Nephron (organoid): Measurements from ENCODE around the gene BMP6.

Source experiments
- H3K27ac Mint-ChIP-seq, 3 experiments: 2 replicates each; pipeline ENCODE4 v1.8.0; 2020; ENCODE audit warnings: mixed read lengths in 3 of 3, mild to moderate bottlenecking in 2 of 3, moderate library complexity in 1 of 3
- H3K27me3 Mint-ChIP-seq: 2 replicates; pipeline ENCODE4 v1.8.0; 2021; ENCODE audit warnings: low read depth, mild to moderate bottlenecking, moderate library complexity, mixed read lengths
- H3K36me3 Mint-ChIP-seq: 2 replicates; pipeline ENCODE4 v1.8.0; 2020; ENCODE audit warnings: low read depth, mixed read lengths
- H3K4me1 Mint-ChIP-seq: 2 replicates; pipeline ENCODE4 v1.8.0; 2020; ENCODE audit warnings: mixed read lengths
- H3K4me3 Mint-ChIP-seq, 3 experiments: 2 replicates each; pipeline ENCODE4 v1.8.0; 2020; ENCODE audit warnings: mild to moderate bottlenecking in 3 of 3, mixed read lengths in 3 of 3, moderate library complexity in 2 of 3
- H3K9me3 Mint-ChIP-seq: 2 replicates; pipeline ENCODE4 v1.8.0; 2020; ENCODE audit warnings: mixed read lengths
- CTCF ChIP-seq, 3 experiments: fragments of 200-600 bp; sonication (generic); IDR thresholded peaks; one replicate each; pipeline ENCODE4 v1.5.0; 2021; ENCODE audit warnings: antibody characterized with exemption in 3 of 3; ENCODE audit not compliant: unreplicated experiment in 3 of 3

Gene BMP6

GRCh38 chr6:7685276-7685675, 40.6 kb upstream of the BMP6 start:
- peaks cover 5% of the 10 kb centered on the region for H3K27me3 Mint-ChIP-seq
- no peak overlapping the region for H3K27ac Mint-ChIP-seq
- peaks cover 14% of the 10 kb centered on the region for H3K4me1 Mint-ChIP-seq
- H3K4me3 Mint-ChIP-seq: no peak overlapping the region
- H3K36me3 Mint-ChIP-seq: no peaks in the 10 kb centered on the region
- TF ChIP-seq CTCF (IDR thresholded peaks at IDR 0.05; ENCODE audit: unreplicated experiment in 3 of 3): no peak
- H3K9me3 Mint-ChIP-seq: no peaks in the 10 kb centered on the region

- H3K27ac Mint-ChIP-seq: no peak overlapping the region
- no peaks in the 10 kb centered on the region for H3K9me3 Mint-ChIP-seq
- no peak for TF ChIP-seq CTCF (IDR thresholded peaks at IDR 0.05; ENCODE audit: unreplicated experiment in 3 of 3)
- H3K4me3 Mint-ChIP-seq: no peak overlapping the region
- peaks cover 6% of the 10 kb centered on the region for H3K27me3 Mint-ChIP-seq
- H3K36me3 Mint-ChIP-seq: no peaks in the 10 kb centered on the region
- H3K4me1 Mint-ChIP-seq: peaks cover under 1% of the 10 kb centered on the region
Observed at GRCh38 chr6:7687145-7688111, 38.5 kb upstream of the BMP6 start.

- H3K4me3 Mint-ChIP-seq: no peak overlapping the region
- no peaks in the 10 kb centered on the region for H3K36me3 Mint-ChIP-seq
- peaks cover 3% of the 10 kb centered on the region for H3K27me3 Mint-ChIP-seq
- H3K4me1 Mint-ChIP-seq: no peaks in the 10 kb centered on the region
- H3K9me3 Mint-ChIP-seq: no peaks in the 10 kb centered on the region
- H3K27ac Mint-ChIP-seq: no peak overlapping the region
- no peak for TF ChIP-seq CTCF (IDR thresholded peaks at IDR 0.05; ENCODE audit: unreplicated experiment in 3 of 3)
Observed at GRCh38 chr6:7691021-7691420, 34.9 kb upstream of the BMP6 start.

- Mint-ChIP-seq H3K36me3 (no peaks in the 10 kb centered on the region), H3K27ac (no peak overlapping the region)
Observed at GRCh38 chr6:7691675-7692452, 34.0 kb upstream of the BMP6 start.

GRCh38 chr6:7692453-7692784, 33.5 kb upstream of the BMP6 start:
- Mint-ChIP-seq H3K36me3 (no peaks in the 10 kb centered on the region), H3K4me1 (no peaks in the 10 kb centered on the region), H3K4me3 (no peak overlapping the region), H3K9me3 (no peaks in the 10 kb centered on the region), H3K27ac (no peak overlapping the region), H3K27me3 (peaks cover 3% of the 10 kb centered on the region)
- no peak for TF ChIP-seq CTCF (IDR thresholded peaks at IDR 0.05; ENCODE audit: unreplicated experiment in 3 of 3)

More at GRCh38 chr6:7691675-7692452, 34.0 kb upstream of the BMP6 start:
- Mint-ChIP-seq H3K4me3 (no peak overlapping the region), H3K27me3 (peaks cover 3% of the 10 kb centered on the region), H3K4me1 (no peaks in the 10 kb centered on the region), H3K9me3 (no peaks in the 10 kb centered on the region)
- no peak for TF ChIP-seq CTCF (IDR thresholded peaks at IDR 0.05; ENCODE audit: unreplicated experiment in 3 of 3)
